GM21528 (cell line): ENCODE results near the gene ERCC5.

Experiments used
- ATAC-seq: cut with Tn5 transposase; IDR thresholded peaks from one replicate; pipeline ENCODE4 v1.9.1; 2021; ENCODE audit warnings: mild to moderate bottlenecking, moderate library complexity; ENCODE audit not compliant: unreplicated experiment, low FRiP score

ERCC5 gene

DNA sequence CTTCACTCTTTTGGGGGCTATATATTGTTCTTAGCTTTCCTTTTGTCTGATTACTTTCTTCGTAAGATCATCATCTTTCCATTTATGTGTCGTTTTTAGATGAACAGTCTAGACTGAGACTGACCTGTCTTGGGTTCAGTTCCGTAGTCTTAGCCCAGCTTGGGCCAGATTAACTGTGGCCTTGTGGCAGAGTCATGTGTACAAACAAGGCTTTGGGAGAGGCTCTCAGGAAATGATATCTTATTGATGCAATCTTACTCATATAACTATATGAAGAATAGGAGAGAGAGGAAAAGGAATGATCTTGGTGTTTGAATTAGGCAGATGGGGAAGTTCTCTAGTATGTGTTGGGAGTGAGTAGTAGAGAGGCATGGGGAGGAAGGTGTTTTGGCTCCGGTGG is 6.8 kb upstream of the ERCC5 start:
- no peak for ATAC-seq

DNA sequence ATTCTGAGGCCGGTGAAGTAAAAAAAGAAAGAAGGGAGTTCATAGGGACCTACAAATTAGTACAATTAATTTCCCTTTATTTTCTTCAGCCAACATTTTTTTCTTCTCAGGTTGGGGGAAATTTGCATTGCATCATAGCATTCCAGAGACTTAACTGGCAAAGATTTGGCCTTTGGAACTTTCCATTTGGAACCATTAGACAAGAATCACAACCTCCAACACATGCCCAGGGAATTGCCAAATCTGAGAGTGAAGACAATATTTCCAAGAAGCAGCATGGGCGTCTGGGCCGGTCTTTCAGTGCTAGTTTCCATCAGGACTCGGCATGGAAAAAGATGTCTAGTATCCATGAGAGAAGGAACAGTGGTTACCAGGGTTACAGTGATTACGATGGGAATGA is 6.4 kb upstream of the ERCC5 start:
- ATAC-seq = no peak

DNA sequence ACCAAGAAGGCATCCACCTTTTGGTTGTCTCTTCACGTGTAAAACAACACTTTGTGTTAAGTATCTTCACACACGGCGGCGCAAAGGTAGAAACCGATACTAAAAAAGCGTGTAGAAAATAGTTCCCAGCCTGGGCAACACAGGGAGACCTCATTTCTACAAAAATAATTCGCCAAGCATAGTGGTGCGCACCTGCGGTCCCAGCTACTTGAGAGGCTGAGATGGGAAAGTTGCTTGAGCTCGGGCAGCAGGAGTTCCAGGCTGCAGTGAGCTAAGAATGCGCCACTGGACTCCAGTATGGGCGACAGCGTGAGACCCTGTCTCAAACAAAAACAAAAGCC is 573 bp upstream of the ERCC5 start:
- ATAC-seq = peak; percentile 29

DNA sequence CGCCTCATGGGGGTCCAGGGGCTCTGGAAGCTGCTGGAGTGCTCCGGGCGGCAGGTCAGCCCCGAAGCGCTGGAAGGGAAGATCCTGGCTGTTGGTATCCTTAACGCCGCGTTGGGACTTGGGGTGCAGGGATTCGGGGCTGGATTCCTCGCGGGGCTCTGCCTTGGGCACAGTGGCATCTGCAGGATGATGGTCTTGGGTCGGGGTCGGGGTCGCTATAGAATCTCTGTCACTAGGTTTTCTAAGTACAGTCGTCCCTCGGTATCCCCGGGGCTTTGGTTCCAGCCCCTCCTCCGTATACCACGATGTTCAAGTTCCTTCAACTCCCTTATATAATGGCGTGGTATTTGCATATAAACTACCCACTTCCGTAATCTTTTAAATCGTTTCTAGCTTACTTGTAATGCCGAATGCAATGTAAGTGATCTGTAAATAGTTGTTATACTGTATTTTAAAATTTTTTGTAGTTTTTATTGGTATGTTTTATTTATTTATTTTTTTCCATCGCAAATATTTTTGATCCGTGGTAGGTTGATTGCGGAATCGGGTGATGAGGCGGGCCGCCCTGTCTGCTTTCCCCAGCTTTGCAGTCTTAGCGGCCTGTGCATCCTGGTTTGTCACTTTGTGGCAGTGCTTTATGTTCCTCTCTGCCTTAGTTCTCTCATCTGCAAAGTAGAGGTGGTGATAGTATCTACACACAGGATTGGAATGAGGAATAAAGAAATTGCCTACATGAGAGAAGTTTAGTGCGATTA is 606 bp downstream of the ERCC5 start:
- peak; percentile 47 for ATAC-seq

DNA sequence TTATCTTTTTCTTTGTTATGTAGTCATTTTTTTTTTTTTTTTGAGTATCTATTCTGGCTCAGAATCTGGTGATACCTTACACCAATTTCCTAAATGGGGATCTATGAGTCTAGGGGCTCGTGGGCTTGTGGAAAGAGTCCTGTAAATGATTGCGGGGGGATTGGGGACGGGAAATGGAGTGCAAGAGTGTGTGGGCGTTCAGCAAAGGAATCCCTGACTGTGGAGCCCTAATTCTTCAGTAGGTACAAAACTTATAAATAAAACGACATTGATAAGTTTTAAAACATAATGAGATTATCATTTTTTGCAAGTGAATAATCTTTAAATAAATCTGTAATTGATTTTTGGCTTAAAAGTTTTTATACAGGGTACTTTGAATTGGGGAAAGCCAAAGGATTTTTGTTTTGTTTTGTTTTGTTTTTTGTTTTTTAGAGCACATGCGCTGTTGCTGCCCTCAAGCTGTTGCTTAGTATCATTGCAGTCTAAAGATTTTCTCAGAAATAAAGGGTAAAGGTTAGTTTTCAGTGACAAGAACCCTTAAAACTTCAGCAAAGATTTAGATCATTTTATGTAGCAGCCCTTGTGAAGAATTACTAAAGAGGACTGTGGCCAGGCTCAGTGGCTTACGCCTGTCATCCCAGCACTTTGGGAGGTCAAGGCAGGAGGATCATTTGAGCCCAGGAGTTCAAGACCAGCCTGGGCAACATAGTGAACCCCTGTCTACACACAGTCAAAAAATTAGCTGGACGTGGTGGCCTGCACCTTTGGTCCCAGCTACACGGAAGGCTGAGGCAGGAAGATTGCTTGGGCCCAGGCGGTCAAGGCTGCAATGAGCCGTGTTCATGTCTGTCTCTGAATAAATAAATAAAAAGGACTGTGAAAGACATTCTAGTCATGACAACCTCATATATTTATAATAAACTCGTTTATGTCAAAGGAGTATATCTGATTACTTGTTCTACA is 1.7 kb downstream of the ERCC5 start:
- ATAC-seq = peak; percentile 18

DNA sequence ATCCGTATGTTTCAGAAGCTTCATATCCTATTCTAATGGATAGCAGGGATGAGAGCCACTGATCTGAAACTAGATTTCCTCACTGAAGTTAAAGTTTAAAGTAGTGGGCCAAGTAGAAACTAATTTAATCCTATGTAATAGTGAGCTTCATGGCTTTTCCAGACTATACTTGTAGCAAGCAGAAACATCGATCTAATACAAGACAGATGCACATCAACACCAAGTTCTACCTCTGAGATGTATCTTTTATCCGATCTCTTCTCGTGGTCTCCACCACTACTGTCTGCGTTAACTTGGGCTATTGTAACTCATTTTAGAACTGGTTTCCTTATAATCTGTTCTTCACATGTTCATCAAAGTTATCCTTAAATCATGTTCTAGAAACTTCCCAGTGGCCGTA is 3.1 kb downstream of the ERCC5 start:
- no peak for ATAC-seq

DNA sequence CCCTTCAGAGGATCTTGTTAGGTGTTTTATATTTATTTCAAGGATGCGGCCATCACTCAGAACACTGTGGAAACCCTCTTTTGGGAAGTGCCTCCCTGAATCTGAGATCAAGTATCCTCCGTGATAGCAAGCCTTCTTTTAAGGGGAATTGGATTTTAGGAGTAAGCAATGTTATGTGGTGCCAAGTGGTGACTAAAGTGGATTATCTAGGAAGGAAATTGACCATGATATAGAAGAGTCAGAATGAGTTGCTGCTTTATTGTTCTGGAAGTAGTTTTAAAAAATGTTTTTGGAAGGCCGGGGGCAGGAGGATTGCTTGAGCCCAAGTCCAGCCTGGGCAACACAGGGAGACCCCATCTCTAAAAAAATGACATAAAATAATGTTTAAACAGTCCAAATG is 6.7 kb downstream of the ERCC5 start:
- no peak for ATAC-seq

DNA sequence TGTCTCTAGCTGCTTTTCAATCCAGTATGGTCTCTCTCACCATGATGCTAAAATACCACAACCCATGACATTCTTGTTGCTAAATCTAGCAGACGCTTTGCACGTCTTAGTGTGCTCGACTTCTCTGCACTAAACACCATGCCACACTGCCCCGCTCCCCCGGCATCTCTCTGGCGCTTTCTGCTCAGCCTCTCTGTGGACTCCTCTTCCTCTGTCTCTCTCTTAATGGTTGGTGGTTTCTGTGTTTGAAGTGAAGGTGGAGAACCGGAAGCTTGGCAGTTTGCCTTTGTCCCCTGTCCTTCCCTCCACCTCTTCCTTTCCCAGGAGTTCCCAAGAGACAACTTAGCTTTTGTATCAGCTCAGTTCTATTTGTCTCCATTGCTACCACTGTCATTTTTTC is 8.8 kb downstream of the ERCC5 start:
- ATAC-seq = peak; percentile 66

DNA sequence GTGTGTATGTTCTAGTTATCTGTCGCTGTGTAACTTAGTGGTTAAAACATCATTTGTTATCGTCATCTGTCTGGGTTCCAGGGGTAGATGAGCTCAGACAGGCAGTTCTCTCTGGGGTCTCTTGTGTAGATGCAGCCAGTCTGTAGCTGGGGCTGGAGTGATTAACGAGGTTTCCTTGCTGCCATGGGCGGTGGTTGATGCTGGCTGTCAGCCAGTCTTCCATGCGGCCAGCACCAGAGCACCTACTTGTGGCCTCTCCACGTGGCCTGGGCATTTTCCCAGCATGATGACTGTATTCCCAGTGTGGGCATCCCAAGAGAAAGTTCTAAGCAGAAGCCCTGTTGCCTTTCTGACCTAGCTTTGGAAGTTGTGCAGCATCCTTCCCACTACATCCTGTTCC is 10.7 kb downstream of the ERCC5 start:
- ATAC-seq = no peak

DNA sequence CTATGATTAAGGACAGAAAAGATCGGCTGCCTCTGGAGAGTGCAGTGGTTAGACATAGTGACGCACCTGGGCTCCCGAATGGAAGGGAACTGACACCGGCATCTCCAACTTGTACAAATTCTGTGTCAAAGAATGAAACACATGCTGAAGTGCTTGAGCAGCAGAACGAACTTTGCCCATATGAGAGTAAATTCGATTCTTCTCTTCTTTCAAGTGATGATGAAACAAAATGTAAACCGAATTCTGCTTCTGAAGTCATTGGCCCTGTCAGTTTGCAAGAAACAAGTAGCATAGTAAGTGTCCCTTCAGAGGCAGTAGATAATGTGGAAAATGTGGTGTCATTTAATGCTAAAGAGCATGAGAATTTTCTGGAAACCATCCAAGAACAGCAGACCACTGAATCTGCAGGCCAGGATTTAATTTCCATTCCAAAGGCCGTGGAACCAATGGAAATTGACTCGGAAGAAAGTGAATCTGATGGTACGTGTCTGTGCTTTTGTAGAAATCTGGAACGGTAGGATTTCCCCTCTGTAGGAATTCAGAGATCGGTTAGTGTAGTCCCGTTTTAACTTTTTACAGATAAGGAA is 16.9 kb downstream of the ERCC5 start:
- no peak for ATAC-seq

DNA sequence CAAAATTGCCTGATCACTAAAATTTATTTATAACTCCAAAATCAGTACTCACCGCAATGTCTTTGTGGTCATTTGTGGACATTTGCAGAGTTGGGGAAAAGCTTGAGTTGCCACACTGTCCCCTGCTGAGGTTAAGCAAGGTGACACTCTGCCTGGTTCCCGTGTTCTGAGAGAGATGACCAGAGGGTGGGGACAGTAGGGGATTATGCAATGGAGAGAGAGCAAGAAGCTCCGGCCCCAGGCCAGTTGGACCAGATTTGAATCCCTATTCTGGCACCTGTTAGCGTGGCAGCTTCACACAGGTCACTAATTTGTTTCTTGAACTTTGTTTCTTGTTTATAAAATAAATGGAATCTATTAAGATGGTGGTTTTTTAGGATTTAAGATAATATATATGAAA is 17.8 kb downstream of the ERCC5 start:
- no peak for ATAC-seq

DNA sequence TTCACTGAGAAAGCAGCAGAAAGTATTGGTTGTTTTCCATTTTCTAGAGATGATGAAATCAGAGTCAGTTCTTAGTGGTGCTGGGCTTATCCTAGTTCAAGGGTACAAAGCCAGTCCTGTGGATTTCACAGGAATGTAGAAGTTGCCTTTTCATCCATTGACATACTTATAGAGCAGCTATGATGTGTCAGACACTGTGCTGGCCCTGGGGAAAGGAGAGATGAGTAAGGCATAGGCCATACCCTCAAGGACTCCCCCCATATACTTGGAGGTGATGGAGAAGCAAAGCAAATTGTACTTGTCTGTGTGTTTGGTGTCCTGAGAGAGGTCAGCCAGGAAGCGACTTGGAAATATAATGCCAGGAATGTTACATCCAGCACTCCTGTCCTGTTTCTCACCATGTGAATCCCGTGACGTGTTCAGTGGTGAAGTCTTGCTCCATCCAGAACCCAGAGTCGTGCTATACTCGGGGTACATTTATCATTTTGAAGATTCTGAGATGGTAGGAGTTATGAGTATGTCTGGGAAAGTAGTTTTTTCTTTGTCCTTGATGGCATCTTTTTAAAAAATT is 22.6 kb downstream of the ERCC5 start:
- no peak for ATAC-seq

DNA sequence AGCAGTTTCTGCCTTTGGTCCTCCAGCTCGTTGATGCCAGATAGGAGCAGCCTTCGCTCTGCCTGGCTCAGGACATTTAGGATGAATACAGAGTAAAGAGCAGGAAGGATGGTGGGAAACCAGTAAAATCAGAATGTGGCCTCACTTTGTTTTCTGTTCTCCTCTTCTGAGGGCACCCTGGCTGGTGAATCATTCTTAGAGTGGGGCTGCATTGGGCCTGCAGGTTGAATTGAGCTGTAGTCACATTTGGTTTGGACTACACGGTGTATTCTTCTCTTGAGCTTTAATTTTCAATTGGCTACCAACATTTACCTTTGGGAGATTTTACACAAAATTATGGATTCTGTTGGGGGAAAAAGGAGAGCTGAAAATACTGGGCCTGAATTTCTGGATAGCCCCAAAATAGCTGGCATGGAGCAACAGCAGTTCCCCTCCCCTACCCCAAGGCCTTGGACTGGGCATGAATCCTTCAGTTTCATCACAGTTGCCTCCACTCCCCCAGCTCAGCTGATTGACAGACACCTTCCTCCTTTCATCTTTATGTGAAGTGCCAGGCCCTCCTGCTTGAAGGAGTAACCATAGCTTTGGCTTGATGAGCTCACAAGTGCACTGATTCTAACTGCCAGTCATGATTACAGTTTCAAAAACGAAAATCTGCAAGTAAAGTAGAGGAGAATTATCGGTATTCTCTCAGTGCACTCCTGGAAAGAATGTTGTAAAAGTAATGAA is 24.3 kb downstream of the ERCC5 start:
- ATAC-seq = peak; percentile 28

DNA sequence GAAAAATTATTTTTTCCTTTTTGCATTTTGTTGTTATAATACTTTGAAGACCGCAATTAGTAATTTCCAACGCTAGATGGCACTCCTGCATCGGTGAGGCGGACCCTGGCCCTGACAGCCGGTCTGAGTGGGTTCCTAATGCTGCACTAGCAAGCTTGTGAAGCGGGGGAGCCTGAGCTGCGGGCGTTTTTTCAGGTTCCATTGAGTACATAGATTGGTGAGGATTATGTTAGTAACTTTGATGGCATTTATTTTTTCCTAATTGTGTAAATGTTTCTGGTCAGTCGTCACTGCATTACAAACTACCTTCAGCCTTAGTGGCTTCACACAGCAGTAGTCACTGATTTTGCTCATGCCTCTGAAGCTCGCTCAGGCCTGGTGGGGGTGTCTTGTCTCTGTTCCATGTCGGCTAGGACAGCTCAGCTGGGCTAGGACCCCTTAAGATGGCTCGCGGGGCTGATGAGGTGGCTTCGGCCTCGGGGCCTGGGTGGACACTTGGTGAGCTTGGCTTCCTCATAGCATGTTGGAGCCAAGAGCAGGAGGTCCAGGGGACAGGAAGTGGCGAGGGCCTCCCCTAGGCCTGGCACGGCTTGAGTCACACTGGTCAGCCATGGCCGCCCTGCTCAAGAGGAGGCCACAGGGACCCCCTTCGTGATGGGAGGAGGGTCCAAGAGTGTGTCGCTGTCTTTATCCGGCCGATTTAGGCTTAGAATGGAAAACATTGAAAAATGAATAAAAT is 25.0 kb downstream of the ERCC5 start:
- peak; percentile 84 for ATAC-seq

DNA sequence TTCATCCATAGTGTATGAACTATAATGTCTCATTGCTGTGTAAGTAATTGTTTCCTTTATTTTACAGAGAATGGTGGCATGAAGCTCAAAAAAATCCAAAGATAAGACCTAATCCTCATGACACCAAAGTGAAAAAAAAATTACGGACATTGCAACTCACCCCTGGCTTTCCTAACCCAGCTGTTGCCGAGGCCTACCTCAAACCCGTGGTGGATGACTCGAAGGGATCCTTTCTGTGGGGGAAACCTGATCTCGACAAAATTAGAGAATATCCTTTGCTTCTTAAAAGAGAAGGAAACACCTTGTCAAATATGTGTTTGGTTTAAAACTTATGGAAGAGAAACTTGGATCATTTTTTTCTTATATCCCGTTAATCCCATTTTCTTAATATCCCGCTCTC is 26.3 kb downstream of the ERCC5 start:
- no peak for ATAC-seq

DNA sequence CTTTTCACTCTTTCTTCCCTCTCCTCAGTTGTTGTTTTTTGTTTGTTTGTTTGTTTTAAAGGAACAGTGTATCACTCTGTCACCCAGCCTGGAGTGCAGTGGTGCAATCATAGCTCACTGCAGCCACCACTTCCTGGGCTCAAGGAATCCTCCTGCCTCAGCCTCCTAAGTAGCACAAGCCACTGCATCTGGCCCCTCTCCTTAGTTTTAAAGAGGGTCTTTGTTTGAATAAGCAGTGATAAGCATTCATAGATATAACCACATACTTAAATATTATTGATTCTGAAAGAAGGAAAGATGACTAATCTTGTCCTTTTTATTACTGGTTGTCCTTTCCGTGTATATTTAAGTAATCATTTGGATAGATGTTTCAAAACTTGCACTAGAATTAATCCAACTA is 26.7 kb downstream of the ERCC5 start:
- no peak for ATAC-seq

DNA sequence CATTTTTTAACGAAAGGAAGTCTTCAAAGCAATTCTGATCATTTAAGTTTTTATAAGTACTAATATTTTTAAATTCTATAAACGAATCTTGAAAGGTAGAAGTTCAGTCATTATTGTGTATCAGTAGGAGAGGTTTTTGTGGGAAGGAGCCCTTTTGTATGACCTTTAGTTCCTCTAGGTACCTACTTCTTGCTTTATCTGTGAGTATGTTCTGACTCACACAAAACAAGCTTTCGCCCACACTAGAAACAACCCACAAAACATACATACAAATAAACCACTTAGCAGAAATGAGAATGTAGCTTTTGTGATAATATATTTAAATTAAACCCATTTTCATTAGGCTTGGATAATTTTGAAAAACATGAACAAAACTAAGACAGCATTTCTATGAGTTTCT is 27.8 kb downstream of the ERCC5 start:
- ATAC-seq = no peak

DNA sequence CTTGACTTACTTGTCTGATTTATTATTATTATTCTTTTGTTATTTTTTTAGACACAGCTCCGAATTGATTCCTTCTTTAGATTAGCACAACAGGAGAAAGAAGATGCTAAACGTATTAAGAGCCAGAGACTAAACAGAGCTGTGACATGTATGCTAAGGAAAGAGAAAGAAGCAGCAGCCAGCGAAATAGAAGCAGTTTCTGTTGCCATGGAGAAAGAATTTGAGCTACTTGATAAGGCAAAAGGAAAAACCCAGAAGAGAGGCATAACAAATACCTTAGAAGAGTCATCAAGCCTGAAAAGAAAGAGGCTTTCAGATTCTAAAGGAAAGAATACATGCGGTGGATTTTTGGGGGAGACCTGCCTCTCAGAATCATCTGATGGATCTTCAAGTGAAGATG is 29.4 kb downstream of the ERCC5 start:
- ATAC-seq = no peak

DNA sequence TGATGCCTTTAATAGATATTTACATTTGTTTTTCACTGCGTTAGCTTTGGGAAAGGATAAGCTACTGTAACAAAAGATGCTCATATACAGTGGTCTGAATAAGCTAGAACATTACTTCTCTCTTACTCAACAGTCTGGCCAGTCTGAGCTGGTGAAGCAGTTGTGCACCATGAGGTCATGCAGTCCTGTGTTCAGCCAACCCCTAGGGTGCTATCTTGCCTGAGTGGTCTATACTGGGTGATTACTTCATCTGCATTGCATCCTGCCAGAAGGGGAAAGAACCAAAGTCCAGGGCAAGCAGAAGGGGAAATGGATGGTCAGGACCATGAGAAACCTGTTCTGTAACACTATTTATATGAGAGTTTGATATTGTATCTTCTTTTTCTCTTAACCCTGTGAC is 31.5 kb downstream of the ERCC5 start:
- no peak for ATAC-seq

DNA sequence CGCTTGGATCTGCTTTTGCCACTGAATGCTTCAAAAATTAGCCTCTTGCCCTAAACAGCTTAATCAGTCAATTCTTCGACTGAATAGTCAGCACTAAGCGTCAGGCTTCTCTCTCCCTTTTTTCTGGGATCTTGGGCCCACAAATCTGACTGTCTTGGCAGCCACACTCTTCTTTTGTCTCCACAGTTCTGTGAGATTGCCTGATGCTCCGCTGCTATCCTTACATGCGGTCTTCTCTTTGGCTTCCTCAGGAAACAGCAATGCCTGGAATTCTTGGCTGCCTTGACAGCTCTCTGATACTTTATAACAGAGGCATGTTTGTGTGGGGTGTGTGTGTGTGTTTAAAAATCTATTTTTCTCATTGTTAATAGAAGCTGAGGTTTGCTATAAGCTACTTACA is 32.6 kb downstream of the ERCC5 start:
- no peak for ATAC-seq
